H54 (cell line): ENCODE measurements around the gene PAIP2B.
A peak's percentile ranks its signal among the peaks of the same experiment; 100 is the strongest.
"Not testable (repeated sequence)": the region's sequence is repeated elsewhere in the genome, so short reads cannot be mapped to it uniquely, and the experiment has no call there.

Experiments used
- DNase-seq: peaks from one replicate; pipeline ENCODE4 v3.0.0; 2011; ENCODE audit warnings: low spot score, mixed read lengths; ENCODE audit not compliant: insufficient read length
- FAIRE-seq: peaks from 3 replicates; lab custom pipeline; 2011; peaks lifted over from hg19 to GRCh38; lab: Jason Lieb, UNC
- POLR2A ChIP-seq: IDR thresholded peaks from 2 replicates; pipeline ENCODE4 v1.6.1; 2011; ENCODE audit warnings: low read depth, mild to moderate bottlenecking, low read length

Gene PAIP2B

DNA sequence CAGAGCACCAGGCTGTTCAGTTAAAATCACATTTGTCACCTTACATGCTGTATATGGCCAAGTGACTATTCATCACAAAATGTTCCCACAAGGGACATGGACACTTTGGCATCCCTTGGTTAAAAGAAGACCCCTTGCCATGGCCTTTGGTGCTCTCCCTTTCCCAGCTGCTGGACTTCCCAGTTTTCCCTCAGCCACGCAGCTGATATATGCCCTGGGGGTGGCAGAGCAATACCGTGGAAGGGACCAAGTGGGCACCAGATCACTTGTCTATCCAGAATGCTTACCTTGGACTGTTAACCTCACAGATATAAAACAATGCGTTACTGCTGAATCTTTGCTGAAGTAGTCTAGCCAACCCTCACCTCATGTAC, 35.3 kb downstream of the PAIP2B start:
- no peak for TF ChIP-seq POLR2A
- no peak for FAIRE-seq
- DNase-seq: no peak

DNA sequence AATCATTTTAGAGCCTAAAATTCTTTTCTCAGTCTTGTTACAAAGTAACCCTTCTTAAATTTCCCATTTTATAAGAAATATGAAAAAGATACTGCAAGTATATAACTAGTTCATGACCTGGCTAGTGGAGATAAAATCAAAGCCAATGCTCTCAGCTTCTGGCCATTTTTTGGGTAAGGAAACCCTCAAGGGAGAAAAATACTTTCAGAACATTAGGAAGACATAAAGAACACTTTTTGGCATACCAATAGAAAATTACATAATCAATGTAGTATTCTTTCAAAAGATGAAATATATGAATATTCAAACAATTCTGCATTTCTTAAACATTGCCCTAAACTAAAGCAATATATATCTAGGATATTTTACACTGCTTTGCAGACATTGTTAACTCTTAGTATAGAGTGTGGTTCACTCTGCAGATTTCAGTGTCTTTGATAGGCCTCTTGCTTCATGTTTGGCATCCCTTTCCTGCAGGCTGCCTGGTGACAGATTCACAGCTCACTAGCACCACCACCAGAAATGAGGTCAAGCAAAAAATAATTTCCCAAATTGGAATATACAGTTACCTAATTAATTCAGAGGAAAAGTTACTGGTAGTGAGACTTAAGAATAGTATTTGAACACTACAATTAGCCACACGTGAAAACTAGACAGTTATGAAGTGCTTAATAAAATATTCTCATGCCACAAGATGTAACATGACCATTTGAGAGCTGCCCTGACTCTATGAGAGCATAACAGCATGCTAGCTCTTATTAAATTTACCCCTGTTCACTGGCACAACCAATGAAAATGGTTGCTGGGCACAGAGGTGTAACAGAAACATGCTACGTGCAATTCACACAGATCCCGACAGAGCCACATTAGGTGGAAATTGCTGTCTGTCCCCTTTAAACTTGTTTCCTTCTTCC, 36.0 kb downstream of the PAIP2B start:
- TF ChIP-seq POLR2A: no peak
- no peak for DNase-seq
- peak; percentile 73 for FAIRE-seq

DNA sequence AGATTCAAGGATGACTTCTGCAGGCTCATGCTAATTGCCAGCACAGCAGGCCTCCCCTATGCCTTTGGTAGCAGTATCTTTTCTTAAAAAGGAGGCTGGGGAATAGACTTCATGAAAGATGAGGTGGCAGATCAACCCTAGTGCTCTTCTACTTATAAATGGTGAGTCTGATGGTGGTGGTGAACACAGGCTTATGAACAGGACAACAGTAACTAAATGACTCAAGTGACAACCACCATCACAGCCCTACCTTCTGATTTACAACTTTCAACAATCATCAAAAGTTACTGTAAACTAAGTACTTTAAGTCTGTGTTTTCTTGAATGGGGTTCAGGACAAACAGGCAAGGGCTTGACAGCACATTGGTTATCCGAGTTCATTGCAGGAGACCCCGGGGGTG, 39.3 kb downstream of the PAIP2B start:
- no peak for TF ChIP-seq POLR2A
- FAIRE-seq: no peak
- no peak for DNase-seq

DNA sequence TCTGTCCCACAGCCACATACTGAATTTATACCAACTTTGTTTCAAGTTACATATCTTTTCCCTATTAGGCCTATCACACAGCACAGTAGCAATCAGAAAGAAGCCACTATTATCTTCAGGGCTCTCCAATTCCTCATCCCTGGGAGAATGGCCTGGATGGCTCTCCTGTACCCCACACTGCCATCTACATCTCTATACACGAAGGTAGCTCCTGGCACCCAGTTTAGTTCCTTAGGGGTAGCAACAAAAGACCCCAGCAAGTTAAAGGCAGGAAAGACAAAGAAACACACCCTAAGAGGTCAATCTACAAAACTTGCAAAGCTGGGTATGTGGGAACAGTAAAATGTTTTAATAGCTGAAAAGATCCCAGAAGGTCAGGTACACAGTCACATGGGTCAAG, 39.9 kb downstream of the PAIP2B start:
- FAIRE-seq: no peak
- TF ChIP-seq POLR2A: no peak

DNA sequence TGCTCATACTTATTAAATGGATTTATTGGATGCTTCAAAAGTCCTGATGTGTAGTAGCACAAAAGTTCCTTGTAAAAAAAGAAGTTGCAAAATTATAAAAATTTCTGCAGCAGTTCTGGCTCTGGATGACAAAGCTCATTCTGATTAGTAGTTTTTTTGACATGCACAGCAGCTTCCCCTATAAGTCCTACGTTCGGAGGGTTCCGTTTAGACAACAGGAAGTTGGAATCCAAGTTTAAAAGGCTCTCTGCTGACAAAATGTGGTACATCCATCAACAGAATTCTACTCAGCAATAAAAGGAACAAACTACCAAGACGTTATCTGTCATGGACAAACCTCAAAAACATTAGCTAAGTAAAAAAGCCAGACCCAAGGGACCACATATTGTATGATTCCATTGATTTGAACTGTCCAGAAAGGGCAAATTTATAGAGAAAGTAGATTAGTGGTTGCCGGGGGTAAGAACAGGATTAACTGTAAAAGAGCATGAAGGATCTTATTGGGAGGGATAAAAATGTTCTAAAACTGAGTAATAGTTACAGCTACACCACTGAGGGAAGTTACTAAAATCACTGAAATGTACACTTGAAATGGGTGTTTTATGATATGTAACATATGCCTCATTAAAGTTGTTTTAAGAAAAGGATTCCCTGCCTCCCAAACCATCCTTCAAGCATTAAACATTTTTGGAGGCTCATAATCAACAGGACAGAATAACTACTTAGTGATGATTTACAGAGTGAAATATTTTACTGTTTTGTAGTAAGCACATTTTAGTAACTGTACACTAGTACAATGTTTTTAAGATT, 43.4 kb downstream of the PAIP2B start:
- DNase-seq, FAIRE-seq: not testable (repeated sequence)

More for the DNA sequence above, 39.9 kb downstream of the PAIP2B start:
- DNase-seq: no peak

DNA sequence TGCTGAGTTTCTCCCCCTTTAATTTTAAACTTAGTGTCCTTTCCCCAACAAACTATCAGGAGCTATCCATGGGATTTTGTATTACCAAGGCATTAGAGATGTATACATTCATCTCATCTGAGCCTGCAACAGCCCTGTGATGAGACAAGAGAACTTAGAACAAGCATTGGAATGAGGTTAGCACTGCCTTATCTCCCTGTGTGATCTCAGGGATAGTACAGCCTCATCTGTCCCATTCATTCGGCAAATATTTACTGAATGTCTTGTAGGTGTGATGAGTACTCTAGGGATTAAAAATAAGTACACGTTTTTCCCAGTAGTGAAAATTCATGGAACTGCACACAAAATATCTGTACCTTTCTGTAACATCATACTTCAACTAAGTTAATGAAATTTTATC, 45.6 kb downstream of the PAIP2B start:
- no peak for DNase-seq
- no peak for TF ChIP-seq POLR2A
- FAIRE-seq: no peak

DNA sequence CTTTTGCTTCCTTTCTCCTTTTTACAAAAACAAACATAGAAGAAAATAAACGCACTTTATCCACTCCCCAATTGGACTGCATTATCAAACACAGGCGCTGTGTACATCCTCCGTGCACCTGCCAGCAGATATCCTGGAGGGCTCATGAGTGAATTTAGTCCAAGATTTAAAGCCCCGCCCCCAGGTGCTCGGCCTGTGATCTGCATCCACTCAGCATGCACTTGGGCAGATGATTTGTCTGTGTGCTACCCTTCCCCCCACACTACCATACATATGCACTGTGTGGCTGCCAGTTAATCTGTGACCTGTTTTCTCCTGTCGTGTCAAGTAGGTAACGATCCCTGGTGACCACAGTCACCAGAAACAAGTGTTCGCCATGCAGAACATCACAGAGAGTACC, 48.1 kb downstream of the PAIP2B start:
- DNase-seq, FAIRE-seq: not testable (repeated sequence)

DNA sequence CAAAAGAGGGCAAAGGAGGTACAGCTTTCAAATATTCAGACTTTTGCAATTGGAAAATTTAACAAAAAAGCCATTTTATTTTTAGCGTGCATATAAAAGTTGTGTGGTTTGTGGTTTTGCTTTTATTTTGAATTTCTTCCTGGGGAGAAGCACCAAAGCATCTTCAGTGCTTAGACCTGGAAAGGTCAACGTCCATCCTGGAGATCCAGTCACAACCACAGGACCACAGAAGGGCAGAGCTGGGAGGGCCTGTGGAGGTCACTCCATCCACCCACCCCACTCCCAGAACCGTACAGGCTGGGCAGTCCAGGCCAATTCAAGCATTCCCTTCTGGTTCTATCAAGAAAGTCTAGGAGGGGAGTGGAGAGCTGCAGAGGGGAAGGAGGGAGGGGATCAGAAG, 52.7 kb downstream of the PAIP2B start:
- DNase-seq (no peak), FAIRE-seq (no peak)
- TF ChIP-seq POLR2A: no peak

DNA sequence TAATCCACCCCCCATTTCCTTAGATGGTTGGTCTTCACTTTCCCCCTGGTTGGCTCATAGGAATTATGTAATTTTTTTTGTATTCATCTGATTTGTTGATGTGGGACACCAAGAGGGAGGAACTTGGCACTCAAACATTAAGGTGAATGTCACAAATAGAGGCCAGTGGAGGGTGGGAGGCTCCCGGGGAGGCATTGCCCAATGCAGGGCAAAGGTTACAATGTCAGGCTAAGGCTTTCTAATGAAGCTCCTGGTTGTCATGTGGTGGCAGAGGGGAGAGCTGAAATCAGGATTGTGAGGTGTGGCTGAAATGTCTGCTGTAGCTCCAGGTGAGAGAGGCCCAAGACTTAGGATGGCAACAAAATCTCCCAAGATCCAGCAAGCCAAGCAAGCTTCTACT, 53.8 kb downstream of the PAIP2B start:
- no peak for TF ChIP-seq POLR2A
- no peak for DNase-seq
- FAIRE-seq: no peak

DNA sequence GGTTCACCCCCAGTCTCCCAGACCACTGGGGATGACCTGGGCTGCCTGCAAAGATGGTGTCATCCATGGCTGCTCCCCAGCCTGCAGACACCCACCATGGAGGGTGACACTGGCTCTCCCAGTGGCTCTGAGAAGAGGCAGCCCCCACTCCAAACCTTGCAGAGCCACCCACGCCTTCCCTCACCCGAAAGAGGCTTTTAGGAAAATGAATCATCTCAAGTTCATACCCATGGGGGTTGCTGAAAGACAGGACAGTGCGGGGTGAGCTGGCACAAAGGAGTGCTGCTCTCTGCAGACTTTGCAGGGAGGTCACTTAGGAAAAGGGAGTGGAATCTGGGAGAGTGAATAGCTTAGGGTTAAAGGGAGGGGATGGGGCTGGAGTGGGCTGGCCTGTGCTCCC, 60.1 kb downstream of the PAIP2B start:
- DNase-seq: no peak
- FAIRE-seq: no peak
- no peak for TF ChIP-seq POLR2A

DNA sequence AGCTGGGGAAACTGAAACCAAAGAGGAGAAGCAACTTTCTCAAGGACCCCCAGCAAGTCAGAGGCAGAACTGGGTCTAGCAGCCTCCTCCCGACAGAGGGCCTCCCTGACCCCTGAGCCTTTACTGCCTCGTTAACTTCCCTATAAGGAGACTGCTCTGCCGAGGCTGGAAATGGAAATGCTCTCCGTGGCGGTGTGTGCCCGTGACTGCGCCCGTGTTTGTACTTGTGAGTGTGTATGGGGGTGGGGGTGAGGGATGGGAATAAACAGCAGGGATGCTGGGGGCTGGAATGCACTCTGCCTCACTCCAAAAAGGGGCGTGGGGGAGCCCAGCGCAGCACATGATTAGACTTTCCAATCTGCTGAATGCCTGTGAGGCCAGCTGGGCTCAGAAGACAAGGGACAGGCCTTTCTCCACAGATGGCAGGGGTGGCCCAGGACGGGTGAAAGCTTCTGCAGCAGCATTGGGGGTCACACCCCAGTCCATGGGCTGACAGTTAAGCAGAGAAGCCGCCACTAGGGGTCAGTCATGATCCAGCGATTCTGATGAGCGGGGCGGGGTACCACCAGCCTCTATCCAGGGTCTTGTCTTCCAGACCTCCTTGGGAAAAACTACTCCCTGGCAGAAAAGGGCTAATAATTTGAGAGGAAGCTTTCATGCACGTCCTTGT, 69.6 kb downstream of the PAIP2B start:
- FAIRE-seq: no peak
- peak; percentile 49 for DNase-seq
- TF ChIP-seq POLR2A: no peak

DNA sequence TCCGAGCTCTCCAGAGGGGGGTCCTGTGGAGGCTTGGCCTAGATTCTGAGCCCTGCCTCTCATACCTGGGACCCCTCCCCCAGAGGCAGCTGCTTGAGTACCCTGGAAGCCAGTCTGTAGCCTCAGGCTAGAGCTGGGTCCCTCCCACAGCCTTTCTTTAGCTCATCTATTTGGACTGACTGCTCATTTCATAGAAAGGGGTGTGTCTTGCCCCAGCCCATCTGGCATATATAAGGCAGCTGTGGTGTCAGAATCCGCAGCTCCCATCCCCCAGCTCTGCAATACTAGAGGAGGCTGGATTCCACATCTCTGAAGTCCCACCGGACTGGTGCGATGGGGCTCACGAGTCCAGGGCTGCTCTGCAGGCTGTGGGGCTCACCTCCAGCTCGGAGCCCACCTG, 70.3 kb downstream of the PAIP2B start:
- no peak for TF ChIP-seq POLR2A
- DNase-seq: no peak
- no peak for FAIRE-seq

DNA sequence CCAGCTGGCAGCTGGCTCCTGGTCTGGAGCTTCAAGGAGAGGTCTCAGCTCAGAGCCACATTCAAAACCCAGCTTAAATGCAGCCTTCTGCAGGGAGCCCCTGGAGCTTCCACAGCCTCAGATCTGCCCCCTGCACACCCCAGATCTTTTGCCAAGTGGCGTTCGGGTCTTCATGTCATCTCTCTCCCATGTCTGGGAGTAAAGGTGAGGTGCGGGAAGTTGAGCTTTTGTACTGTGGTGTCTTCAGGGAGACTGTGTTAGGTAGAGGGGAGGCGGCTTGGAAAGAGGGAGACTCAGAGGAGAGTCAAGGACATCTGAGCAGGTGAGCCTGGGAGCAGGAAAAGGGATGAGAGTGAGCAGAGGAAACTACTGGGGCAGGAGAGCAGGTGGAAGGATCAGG, 71.1 kb downstream of the PAIP2B start:
- FAIRE-seq (no peak), DNase-seq (no peak)
- no peak for TF ChIP-seq POLR2A

DNA sequence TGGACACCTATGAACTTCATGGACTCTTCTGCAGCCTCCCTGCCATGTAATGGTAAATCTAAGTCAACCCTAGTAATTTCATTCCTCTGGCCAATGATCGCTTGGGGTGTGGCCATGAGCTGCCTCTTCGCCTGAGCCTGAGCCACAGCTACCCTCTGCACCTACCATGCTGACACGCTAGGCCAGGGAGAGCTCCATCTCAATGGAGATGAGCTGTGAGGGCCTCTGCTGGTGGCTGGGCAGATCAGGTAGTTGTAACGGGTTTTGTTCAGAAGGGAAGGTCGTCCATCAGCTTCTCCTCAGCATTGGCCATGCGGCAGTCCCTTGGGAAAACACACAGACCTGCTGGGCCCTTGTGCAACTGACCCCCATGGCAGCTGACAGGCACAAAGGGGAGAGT, 72.1 kb downstream of the PAIP2B start:
- no peak for TF ChIP-seq POLR2A
- FAIRE-seq: no peak
- DNase-seq: no peak
